MV-4-11 (cell line): ENCODE results near the gene ERC2.

Source experiments
- DNase-seq: peaks from one replicate; lab custom pipeline; 2025; lab: John Stamatoyannopoulos, UW

ERC2 gene

DNA sequence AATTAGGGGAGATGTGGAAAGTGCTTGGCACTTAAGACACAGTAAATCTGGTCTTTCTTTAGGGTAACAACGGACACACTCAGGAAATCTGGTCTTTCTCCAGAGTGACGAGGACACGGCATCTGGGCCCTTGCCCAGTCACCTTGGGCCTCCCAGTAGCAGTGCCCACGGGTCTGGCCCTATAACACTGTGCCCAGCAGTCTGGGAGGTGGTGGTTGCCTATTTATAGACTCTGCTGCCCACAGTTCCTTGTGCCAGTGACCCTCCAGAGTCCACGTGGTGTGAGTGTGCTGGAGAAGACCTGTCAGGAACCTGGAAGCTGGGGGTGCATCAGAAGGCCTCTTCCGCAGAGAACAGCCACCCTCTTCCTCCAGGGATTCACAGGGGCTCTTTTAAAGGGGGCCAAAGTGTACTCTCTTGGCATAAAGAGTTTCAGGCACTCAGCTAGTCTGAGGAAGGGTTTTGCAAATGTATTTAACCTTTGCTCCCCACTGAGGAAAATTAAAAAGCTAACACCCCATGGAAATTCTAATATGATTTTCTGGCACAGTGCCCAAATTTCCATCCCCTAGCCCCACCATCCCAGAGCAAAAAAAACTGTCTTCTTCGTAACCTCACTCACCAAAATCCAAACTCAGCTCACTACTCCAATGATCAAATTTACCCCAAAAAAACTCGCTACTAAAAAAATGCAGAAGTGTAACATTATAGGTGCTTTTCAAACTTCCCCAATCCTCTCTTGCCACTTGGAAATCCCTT is 996.6 kb downstream of the ERC2 start:
- no peak for DNase-seq

DNA sequence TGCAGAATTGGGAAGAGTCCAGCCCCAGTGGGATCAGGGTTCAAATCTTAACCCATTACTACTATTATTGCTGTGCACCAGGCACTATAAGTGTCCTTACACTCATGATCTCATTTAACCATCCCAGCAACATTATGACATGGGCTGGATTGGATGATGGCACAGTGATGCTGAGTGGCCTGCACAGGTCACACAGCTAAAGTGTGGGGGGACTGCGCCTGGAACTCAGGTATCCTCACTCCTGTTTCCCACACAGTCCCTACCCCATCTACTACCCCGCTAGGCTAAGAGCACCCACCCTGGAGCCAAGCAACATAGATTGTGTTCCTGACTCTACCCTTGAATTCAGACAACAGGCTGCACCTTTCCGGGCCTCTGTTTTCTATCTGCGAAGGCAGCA is 997.2 kb downstream of the ERC2 start:
- no peak for DNase-seq

DNA sequence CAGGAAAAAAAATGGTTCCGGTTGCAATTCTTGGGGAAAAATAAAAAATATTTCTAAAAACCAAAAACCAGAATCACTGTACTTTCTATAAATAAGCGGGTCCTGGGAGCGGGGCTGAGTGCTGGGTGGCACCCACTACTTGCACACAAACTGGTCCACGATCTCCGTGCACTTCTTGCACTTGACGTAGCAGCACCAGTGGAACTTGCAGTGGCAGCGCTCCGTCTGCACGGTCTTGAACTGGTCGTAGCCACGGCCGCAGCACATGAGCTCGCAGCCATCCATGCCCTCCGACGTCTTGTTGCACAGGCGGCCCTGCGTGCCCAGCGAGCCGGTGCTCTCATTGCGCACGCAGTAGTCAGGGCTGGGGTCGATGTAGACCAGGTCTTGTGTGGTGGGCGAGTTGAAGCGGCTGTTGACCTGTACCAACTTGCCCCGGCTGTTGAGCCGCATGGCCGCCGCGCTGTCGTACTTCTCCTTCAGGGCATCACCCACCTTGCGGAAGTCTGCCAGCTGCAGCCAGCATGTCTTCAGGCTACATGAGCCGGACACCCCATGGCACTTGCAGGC is 998.2 kb downstream of the ERC2 start:
- DNase-seq: no peak

DNA sequence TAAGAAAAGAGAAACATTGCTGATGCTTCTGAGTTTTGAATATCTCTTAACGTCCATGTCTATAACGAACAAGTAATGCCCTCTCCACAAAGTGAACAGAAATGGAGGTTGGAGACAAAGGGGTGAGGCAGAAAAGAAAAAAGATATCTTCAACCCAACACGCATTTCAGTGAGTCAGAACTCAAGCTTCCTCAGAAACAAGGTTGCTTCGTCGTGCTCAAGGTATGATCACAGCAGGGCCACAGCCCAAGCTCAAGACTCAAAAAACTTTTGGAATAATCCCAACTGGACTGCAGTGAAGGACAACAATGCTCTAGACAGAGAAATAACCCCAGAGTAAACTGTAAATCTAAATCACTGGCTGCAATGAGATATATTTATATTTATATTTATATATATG is 1000.0 kb downstream of the ERC2 start:
- DNase-seq: no peak

DNA sequence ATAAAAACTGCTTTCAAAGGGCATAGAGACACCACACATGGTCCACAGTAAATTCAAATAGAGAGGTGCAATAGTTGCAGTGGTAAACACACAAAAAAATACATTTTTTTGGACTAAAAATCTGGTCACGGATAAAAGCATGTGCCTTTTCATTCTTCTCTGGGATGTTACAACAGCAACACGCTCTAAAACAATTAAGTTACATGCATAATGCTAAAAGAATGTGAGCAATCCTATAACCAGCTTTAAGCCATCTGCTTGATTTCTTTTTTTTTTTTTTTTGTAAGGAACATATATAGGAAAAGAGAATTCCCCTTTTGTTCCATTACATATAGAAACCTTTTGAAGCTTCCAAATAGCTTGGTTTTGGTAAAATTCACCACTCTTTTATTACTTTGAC is 1001.2 kb downstream of the ERC2 start:
- no peak for DNase-seq

DNA sequence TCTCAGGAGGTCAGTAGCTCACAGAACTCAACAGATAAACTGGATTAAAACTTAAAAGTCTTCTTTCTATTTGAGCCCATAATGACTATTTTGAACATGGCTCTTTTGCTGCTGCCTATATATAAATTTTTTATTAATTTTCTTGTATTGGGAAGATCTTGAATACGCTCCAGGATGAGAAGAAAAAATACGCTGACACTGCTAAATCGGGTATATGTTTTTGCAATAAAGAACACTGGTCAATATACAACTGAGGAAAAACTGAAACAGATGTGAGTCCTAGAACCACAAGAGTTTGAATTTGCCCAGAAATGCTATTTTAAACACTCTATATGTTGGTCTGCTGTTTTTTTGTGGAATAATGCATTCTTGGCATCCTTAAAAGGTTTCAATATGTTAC is 1001.7 kb downstream of the ERC2 start:
- no peak for DNase-seq

DNA sequence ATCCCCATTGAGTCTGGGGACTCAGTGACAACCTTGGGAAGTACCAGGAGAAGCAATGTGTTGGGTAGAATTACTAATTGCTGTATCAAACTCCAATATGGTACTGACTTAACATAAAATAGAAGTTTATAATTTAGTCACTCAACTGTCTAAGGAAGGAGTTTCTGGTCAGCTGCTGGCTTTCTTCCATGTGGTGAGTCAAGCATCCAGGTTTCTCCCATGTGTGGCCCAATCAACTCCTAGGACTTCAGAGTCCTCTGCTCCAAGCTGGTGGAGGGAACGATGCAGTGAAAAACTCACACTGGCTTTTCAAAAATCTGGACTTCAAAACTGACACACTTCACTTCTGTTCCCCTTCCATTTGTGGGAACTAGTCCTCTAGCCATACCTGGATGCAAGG is 1006.4 kb downstream of the ERC2 start:
- DNase-seq: no peak

DNA sequence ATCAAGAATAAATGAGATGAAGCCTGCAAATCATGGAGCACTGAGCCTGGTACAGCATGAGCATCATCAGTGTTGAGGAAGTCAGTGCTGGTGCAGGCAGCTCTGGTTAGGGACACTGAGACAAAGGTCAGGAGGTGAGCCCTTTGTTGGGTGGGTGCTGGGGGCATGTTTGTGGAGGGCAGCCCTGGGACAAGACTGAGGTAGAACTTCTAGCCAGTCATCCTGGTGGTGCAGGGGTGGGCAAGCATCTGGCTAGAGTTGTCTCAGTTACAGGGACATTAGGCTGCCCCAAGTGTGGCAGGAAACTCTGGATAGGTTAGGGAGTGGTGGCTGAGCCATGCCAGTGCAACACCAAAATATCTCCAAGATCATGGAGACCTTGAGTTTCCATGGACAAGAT is 1008.4 kb downstream of the ERC2 start:
- no peak for DNase-seq
